Thyroid gland (tissue), 4 donors: ENCODE measurements around the gene SERPINA9. TPM values are rescaled to one million over a fixed set of nuclear protein-coding genes. Genes with fewer than 3 reads are reported as not detected.

Experiments used
- DNase-seq, 2 donors: peaks; one replicate each; pipeline ENCODE4 v3.0.0-alpha.2; 2019
- H3K27ac ChIP-seq, 3 donors: fragments of 200-600 bp; sonication (generic); 1 replicate in 2 of 3; 2 replicates in 1 of 3; pipeline ENCODE4 v1.5.1; 2016 to 2019; ENCODE audit warnings: mild to moderate bottlenecking in 1 of 3, moderate library complexity in 1 of 3
- H3K27me3 ChIP-seq: fragments of 200-600 bp; sonication (generic); one replicate; pipeline ENCODE4 v1.5.1; 2019
- H3K36me3 ChIP-seq, 2 donors: fragments of 200-600 bp; sonication (generic); one replicate each; pipeline ENCODE4 v1.5.1; 2016 to 2019
- H3K4me1 ChIP-seq, 2 donors: fragments of 200-600 bp; sonication (generic); one replicate each; pipeline ENCODE4 v1.5.1; 2017 to 2019
- H3K4me3 ChIP-seq, 3 donors: fragments of 200-600 bp; sonication (generic); replicated peaks in 1 of 3; 1 replicate in 2 of 3; 2 replicates in 1 of 3; pipeline ENCODE4 v1.5.1; 2016; ENCODE audit warnings: mild to moderate bottlenecking in 1 of 3
- H3K9me3 ChIP-seq: fragments of 200-600 bp; sonication (generic); one replicate; pipeline ENCODE4 v1.5.1; 2017
- CTCF ChIP-seq, 6 experiments: fragments of 200-600 bp in 3 of 6; fragments of 450-650 bp in 3 of 6; sonication (generic) in 3 of 6; IDR thresholded peaks; one replicate each; pipeline ENCODE4 v1.5.1; 2016 to 2019; ENCODE audit warnings: antibody characterized with exemption in 6 of 6, mild to moderate bottlenecking in 2 of 6, inconsistent platforms in 1 of 6, moderate library complexity in 1 of 6
- POLR2A ChIP-seq, 2 donors: fragments of 450-650 bp; IDR thresholded peaks; one replicate each; pipeline ENCODE4 v1.6.1; 2017; ENCODE audit warnings: antibody characterized with exemption in 2 of 2, mild to moderate bottlenecking in 2 of 2, moderate library complexity in 1 of 2
- WGBS, 2 donors: methylation state at CpG; one replicate each; pipeline ENCODE4 v1.1.5; 2017; 5-methylcytosine and 5-hydroxymethylcytosine counted together
- intact Hi-C: fragments of 100-400 bp; cut with DNase I; formaldehyde crosslinking; loops from one replicate; pipeline ENCODE4 v1.15.1; 2023
- total RNA-seq, 4 donors: library from RNA; depleted of rRNA; stranded (reverse); fragments of >200 nt; gene quantifications; one replicate each; pipeline ENCODE4 v1.2.3, GENCODE V29; 2016

SERPINA9 gene
- total RNA-seq, 4 donors from 2014 or later = not detected

- Histone ChIP-seq H3K36me3 (no peaks in the 10 kb centered on the region), H3K4me3 (no peak overlapping the region), H3K27me3 (no peaks in the 10 kb centered on the region), H3K27ac (no peak overlapping the region), H3K9me3 (no peaks in the 10 kb centered on the region), H3K4me1 (no peaks in the 10 kb centered on the region)
- 77 to 83% methylated on average over 2 of the region's 2 CpGs for WGBS, 2 donors
- TF ChIP-seq POLR2A (IDR thresholded peaks at IDR 0.05) (no peak), CTCF (IDR thresholded peaks at IDR 0.05) (no peak)
- intact Hi-C loops = no loop called here
- no peak for DNase-seq
Observed at GRCh38 chr14:94499673-94500072, 23.7 kb upstream of the SERPINA9 start.

- 79 to 84% methylated on average over 3 of the region's 3 CpGs for WGBS, 2 donors
- H3K9me3 ChIP-seq = no peaks in the 10 kb centered on the region
- no peaks in the 10 kb centered on the region for H3K4me1 ChIP-seq
- no peaks in the 10 kb centered on the region for H3K27me3 ChIP-seq
- DNase-seq = no peak
- H3K36me3 ChIP-seq = no peaks in the 10 kb centered on the region
- intact Hi-C loops = no loop called here
- H3K27ac ChIP-seq = no peak overlapping the region
- no peak overlapping the region for H3K4me3 ChIP-seq
- no peak for TF ChIP-seq POLR2A (IDR thresholded peaks at IDR 0.05)
- TF ChIP-seq CTCF (IDR thresholded peaks at IDR 0.05) = no peak
Observed at GRCh38 chr14:94498215-94498614, 22.2 kb upstream of the SERPINA9 start.

- intact Hi-C loops = no loop called here
- WGBS, 2 donors = 55 to 66% methylated on average over 4 of the region's 4 CpGs
- no peaks in the 10 kb centered on the region for H3K9me3 ChIP-seq
- H3K27me3 ChIP-seq = no peaks in the 10 kb centered on the region
- H3K4me3 ChIP-seq = no peak overlapping the region
- no peaks in the 10 kb centered on the region for H3K36me3 ChIP-seq
- no peak overlapping the region for H3K27ac ChIP-seq
- no peak for DNase-seq
- TF ChIP-seq POLR2A (IDR thresholded peaks at IDR 0.05) (no peak), CTCF (IDR thresholded peaks at IDR 0.05) (no peak)
- no peaks in the 10 kb centered on the region for H3K4me1 ChIP-seq
Observed at GRCh38 chr14:94494085-94494484, 18.1 kb upstream of the SERPINA9 start.

- H3K36me3 ChIP-seq = no peaks in the 10 kb centered on the region
- no peak for TF ChIP-seq CTCF (IDR thresholded peaks at IDR 0.05)
- H3K4me1 ChIP-seq = peaks cover 0 to 1% of the 10 kb centered on the region in 2 donors
- no peaks in the 10 kb centered on the region for H3K9me3 ChIP-seq
- no peak overlapping the region for H3K4me3 ChIP-seq
- no peak for DNase-seq
- H3K27ac ChIP-seq = no peak overlapping the region
- intact Hi-C loops = no loop called here
- H3K27me3 ChIP-seq = no peaks in the 10 kb centered on the region
- 52% methylated on average over 4 of the region's 4 CpGs for WGBS, 2 donors
Observed at GRCh38 chr14:94491511-94491910, 15.5 kb upstream of the SERPINA9 start.

- Histone ChIP-seq H3K36me3 (no peaks in the 10 kb centered on the region), H3K27ac (no peak overlapping the region), H3K4me1 (peaks cover 0 to 4% of the 10 kb centered on the region in 2 donors), H3K9me3 (no peaks in the 10 kb centered on the region), H3K27me3 (no peaks in the 10 kb centered on the region), H3K4me3 (no peak overlapping the region)
- TF ChIP-seq CTCF (IDR thresholded peaks at IDR 0.05) (no peak), POLR2A (IDR thresholded peaks at IDR 0.05) (no peak)
- intact Hi-C loops = loop anchor here (5.0 kb wide), 1 partner anchor 137 kb away; no protein-coding TSS in a partner anchor
- DNase-seq = no peak
- 71 to 76% methylated on average over 8 to 10 of the region's 11 CpGs for WGBS, 2 donors
Observed at GRCh38 chr14:94489336-94489735, 13.3 kb upstream of the SERPINA9 start.
